HFF-Myc (cell line): ENCODE results near the gene SEMA7A.

Experiments
- DNase-seq: peaks from one replicate; pipeline ENCODE4 v3.0.0-alpha.2; 2011; ENCODE audit warnings: low read depth; ENCODE audit errors: extremely low read depth
- H3K4me3 ChIP-seq: replicated peaks from 2 replicates; pipeline ENCODE4 v1.5.1; 2011; ENCODE audit warnings: low read depth, mild to moderate bottlenecking, control low read depth, low read length
- CTCF ChIP-seq: IDR thresholded peaks from 2 replicates; pipeline ENCODE4 v1.5.1; 2012; ENCODE audit warnings: mild to moderate bottlenecking, low read depth, low read length, control low read depth; ENCODE audit errors: missing control alignments

The SEMA7A gene

DNA sequence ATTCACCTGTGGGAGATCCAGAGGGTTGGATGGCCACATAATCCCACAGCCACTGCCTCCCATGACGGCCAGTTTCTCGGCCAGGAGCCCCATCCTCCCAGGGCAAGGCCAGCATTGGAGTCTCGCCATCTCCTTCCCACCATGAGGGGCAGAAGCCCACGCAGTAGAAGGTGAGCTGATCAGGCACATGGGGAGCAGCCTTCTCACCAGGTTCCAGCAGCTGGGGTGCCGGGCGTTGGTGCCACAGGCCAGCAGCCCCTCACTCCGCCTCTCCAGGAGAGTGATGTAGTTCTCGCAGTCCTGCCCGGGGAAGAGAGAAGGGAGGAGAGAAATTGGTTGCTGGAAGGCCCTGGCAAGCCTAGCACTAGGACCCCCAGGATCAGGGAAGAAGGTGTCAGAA is 16.1 kb downstream of the SEMA7A start:
- no peak for DNase-seq
- no peak overlapping the region for H3K4me3 ChIP-seq
- no peak for TF ChIP-seq CTCF

DNA sequence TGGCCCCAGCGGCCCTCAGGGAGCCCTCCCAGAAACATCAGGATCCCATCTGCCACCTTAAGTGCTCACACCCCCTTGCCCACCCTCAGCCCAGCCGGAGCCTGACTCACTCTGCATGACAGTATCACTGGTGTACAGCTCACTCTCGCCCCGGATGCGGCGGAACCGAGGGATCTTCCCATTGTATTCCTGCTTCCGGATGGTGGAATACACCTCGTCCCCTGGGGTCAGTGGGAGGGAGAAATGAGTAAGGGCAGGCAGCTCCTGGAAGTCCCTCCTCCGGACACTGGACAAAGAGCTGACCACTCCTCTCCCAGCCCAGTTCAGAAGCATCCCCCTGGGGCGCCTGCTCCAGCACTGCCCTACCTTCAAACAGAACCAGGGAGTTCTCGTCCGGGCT is 16.5 kb downstream of the SEMA7A start:
- peak; percentile 59 for DNase-seq
- TF ChIP-seq CTCF, result no peak
- H3K4me3 ChIP-seq, result no peak overlapping the region

DNA sequence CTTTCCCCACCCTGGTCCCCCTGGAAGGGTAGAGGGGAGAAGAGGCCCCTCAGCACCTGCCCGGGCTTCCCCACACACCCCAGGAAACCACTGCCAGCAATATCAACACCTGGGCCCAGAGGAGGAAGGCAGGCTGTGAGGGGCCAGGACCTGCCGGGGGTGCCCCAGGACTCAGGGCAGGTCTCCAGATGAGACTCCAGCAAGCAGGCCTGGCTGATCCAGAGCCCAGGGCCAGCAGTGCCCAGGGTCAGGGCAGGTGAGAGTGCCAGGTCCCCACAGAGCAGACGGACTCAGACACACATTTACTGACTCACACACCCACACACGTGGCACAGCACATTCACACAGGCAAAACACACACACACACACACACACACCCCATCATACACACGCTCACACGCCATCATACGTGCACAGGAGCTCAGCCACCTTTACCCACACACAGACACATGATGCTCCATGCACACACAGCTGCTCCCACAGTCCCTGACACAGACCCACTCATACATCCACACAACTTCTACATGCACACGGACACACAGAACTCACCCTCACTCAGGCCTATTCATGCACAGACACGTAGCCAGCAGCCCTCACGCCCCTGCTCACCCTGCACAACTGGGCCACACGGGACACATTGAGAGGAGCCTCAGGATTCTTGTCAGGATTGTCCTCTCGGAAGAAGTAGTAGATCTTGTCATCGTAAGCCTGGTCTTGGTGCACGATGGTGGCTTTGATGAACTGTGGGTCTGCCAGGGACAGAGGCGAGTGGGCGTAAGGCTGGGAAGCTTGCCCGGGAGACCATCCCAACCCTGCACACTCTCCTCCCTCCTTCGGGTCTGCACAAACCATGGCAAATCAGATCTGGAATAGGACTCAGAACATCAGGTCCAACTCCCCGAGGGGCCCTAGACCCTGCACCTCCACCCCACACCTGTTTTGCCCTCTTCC is 17.5 kb downstream of the SEMA7A start:
- TF ChIP-seq CTCF, result no peak
- no peak for DNase-seq
- H3K4me3 ChIP-seq, result no peak overlapping the region

DNA sequence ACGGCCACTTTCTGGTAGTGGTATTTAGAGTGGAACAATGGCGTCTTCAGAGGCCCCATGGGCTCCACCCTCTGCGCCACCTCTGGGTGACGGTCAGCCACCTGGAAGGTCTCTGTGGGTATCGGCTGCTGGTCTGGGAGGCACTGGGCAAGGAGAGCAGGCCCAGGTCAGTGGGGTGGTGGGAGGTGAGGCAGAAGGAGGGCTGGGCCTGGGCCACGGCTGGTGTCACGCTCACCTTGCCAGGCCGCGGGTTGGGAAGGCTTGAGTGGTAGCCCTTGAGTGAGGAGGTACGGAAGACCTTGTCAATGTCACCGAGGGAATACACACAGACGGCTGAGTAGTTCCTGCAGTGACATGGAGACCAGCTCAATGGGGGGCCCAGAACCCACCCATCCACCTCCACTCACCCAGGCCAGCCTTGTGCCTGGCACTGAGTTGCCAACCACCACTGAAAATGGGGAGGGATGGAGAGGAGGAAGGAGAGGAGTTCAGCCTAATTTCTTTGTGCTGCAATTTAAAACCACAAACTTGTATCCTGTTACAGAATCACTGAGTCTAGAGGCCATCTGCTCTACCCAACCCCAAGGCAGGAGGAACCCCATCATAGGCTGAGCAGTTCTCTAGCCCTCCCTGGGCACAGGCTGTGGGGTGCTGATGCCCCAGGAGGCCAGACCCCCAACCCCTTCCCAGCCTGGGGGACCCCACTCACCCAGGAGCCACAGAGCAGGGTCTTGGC is 19.0 kb downstream of the SEMA7A start:
- no peak for DNase-seq
- H3K4me3 ChIP-seq, result no peak overlapping the region
- no peak for TF ChIP-seq CTCF

- H3K4me3 ChIP-seq, result no peak overlapping the region
- no peak for DNase-seq
- TF ChIP-seq CTCF, result no peak
Measured at GRCh38 chr15:74414081-74414580, 19.6 kb downstream of the SEMA7A start.

GRCh38 chr15:74413350-74414080 is 20.2 kb downstream of the SEMA7A start:
- no peak for DNase-seq
- TF ChIP-seq CTCF, result no peak
- no peak overlapping the region for H3K4me3 ChIP-seq
